ENCODE results near the gene THSD7B. TPM values are rescaled to one million over a fixed set of nuclear protein-coding genes. Genes with fewer than 3 reads are reported as not detected.

Gene THSD7B
- total and polyA plus RNA-seq, 9 of the 15 experiments (the other 6 are each of a cell fraction or from before 2014, with no cell fraction given): not detected

GRCh38 chr2:137437386-137437785, 672.0 kb downstream of the THSD7B start (continued):
- no peak for TF ChIP-seq E2F5 (CRISPR knock-in tag; IDR thresholded peaks at IDR 0.05)
- TF ChIP-seq GABPB2 (CRISPR knock-in tag; conservative IDR thresholded peaks at IDR 0.05): no peak
- TF ChIP-seq NFYB (IDR thresholded peaks at IDR 0.05; ENCODE audit: extremely low read depth, insufficient read length): no peak

- in situ Hi-C loops (cut with MboI) (no loop called here), intact Hi-C loops (cut with micrococcal nuclease) (no loop called here)
- Histone ChIP-seq H4K20me1 (replicated peaks; ENCODE audit: control insufficient read depth, insufficient read depth, low read length) (no peaks in the 10 kb centered on the region), H3K36me3 (ENCODE audit: control insufficient read depth, insufficient read depth, low read length) (no peaks in the 10 kb centered on the region), H3K9me1 (ENCODE audit: control insufficient read depth, insufficient read depth, low read length) (no peaks in the 10 kb centered on the region), H3K27me3 (ENCODE audit: control insufficient read depth in 2 of 2, insufficient read depth in 2 of 2, low read length in 2 of 2) (no peaks in the 10 kb centered on the region), H3K79me2 (ENCODE audit: control insufficient read depth, insufficient read depth, low read length) (no peaks in the 10 kb centered on the region), H3K27ac (ENCODE audit: extremely low read depth, low read depth, low read length) (no peak overlapping the region), H2AFZ (ENCODE audit: low read depth, low read length) (no peak overlapping the region), H3K9ac (ENCODE audit: insufficient read depth in 1 of 2, low read depth in 2 of 2, low read length in 2 of 2) (no peak overlapping the region), H3K9me3 (replicated peaks; ENCODE audit: control insufficient read depth, insufficient read depth, low read depth, low read length) (no peaks in the 10 kb centered on the region; the same call in 1 of the 2 replicates), H3K4me2 (ENCODE audit: insufficient read depth, low read length) (no peak overlapping the region), H3K4me1 (replicated peaks in 1 of 2; ENCODE audit: control insufficient read depth in 2 of 2, insufficient read depth in 2 of 2, low read length in 2 of 2) (no peaks in the 10 kb centered on the region), H3K4me3 (no peak overlapping the region)
- WGBS (ENCODE audit: insufficient coverage, low coverage, missing lambda C conversion rate): 0% methylated on average over 1 of the region's 1 CpG
- ATAC-seq: no peak
- ChIA-PET POLR2A (no interaction called here), CTCF (ENCODE audit: low intra/inter-chr PET ratio) (no interaction called here)
- no TSS peak for BruUV-seq (replicated peaks)
- no peak for FAIRE-seq
- DNase-seq (ENCODE audit: extremely low read depth in 1 of 4, low spot score in 3 of 4): no peak
- TF ChIP-seq HIVEP1 (CRISPR knock-in tag; IDR thresholded peaks at IDR 0.05) (no peak), VEZF1 (CRISPR knock-in tag; IDR thresholded peaks at IDR 0.05) (no peak), DEAF1 (CRISPR knock-in tag; IDR thresholded peaks at IDR 0.05) (no peak), ZNF3 (CRISPR knock-in tag; IDR thresholded peaks at IDR 0.05) (no peak), ZBTB49 (CRISPR knock-in tag; IDR thresholded peaks at IDR 0.05; ENCODE audit: borderline replicate concordance) (no peak), FOSL1 (tag; conservative IDR thresholded peaks at IDR 0.05) (no peak), ZC3H8 (IDR thresholded peaks at IDR 0.05) (no peak), ZBTB43 (CRISPR knock-in tag; IDR thresholded peaks at IDR 0.05) (no peak), GATAD2B (IDR thresholded peaks at IDR 0.05; ENCODE audit: borderline replicate concordance) (no peak), ZNF41 (CRISPR knock-in tag; conservative IDR thresholded peaks at IDR 0.05) (no peak)
These were observed 679.6 kb downstream of the THSD7B start for GRCh38 chr2:137444970-137445369.

Data from K562 (cell line).